Stimulated activated CD4-positive, alpha-beta T cell treated with anti-CD3 and anti-CD28 coated beads, Interleukin-15, amount 100 ng/mL, for 1 hour (primary cell): ENCODE data around the gene MGAT3.

Source experiments
- DNase-seq, 2 donors: peaks; one replicate each; pipeline ENCODE4 v3.0.0-alpha.2; 2020; ENCODE audit warnings: low read depth in 1 of 2, low spot score in 1 of 2

MGAT3 gene

GRCh38 chr22:39449708-39450107 lies 7.1 kb upstream of the MGAT3 start:
- DNase-seq, result no peak

GRCh38 chr22:39450258-39450955 lies 6.4 kb upstream of the MGAT3 start:
- DNase-seq, result no peak

GRCh38 chr22:39452740-39453040 lies 4.1 kb upstream of the MGAT3 start:
- DNase-seq, result no peak

- no peak for DNase-seq
These were observed 2.9 kb upstream of the MGAT3 start for GRCh38 chr22:39453765-39454378.

- DNase-seq, result no peak
These were observed 2.4 kb upstream of the MGAT3 start for GRCh38 chr22:39454385-39454871.

- no peak for DNase-seq
These were observed 365 bp downstream of the MGAT3 start for GRCh38 chr22:39457198-39457555.

- no peak for DNase-seq
These were observed 988 bp downstream of the MGAT3 start for GRCh38 chr22:39457556-39458443.

GRCh38 chr22:39458444-39459083 lies 1.8 kb downstream of the MGAT3 start:
- DNase-seq, result no peak

GRCh38 chr22:39459681-39460080 lies 2.9 kb downstream of the MGAT3 start:
- no peak for DNase-seq

GRCh38 chr22:39462443-39463221 lies 5.8 kb downstream of the MGAT3 start:
- no peak for DNase-seq

- no peak for DNase-seq
These were observed 6.5 kb downstream of the MGAT3 start for GRCh38 chr22:39463277-39463676.

- no peak for DNase-seq
These were observed 7.1 kb downstream of the MGAT3 start for GRCh38 chr22:39463931-39464390.

- no peak for DNase-seq
These were observed 9.6 kb downstream of the MGAT3 start for GRCh38 chr22:39466228-39467006.

GRCh38 chr22:39467390-39467895 lies 10.6 kb downstream of the MGAT3 start:
- no peak for DNase-seq

GRCh38 chr22:39468487-39469325 lies 11.9 kb downstream of the MGAT3 start:
- DNase-seq, result no peak

GRCh38 chr22:39469326-39469680 lies 12.5 kb downstream of the MGAT3 start:
- DNase-seq, result no peak

GRCh38 chr22:39469681-39470450 lies 13.1 kb downstream of the MGAT3 start:
- no peak for DNase-seq
